ENCODE results near the gene FEM1B. TPM values are rescaled to one million over a fixed set of nuclear protein-coding genes. Genes with fewer than 3 reads are reported as not detected.

Gene FEM1B
- total and polyA plus RNA-seq, 8 donors = 8.2 to 92.0 (median 24.4) TPM

DNA sequence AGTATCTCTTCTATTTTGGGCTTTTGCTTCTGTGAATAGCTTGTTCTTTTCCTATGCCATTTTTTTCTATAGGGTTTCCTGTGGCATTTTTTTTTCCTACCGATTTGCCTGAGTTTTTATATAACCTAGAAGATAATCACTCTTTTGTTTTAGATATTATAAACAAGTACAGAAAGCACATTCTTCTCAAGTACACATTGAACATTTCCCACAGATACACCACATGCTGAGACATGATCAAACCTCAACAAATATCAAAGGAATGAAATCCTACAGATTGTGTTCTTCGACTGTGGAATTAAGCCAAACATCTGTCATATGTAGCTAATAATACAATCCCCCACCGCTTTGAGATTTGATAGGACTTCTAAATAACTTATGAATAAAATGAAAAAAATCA, 9.1 kb upstream of the FEM1B start:
- Histone ChIP-seq H3K4me1 (peaks cover 0 to 20% (median 15%) of the 10 kb centered on the region in 4 donors), H3K36me3 (no peaks in the 10 kb centered on the region), H3K27me3 (peaks cover 0 to 8% (median 0%) of the 10 kb centered on the region in 3 donors), H3K27ac (no peak overlapping the region), H3K4me3 (no peak overlapping the region), H3K9me3 (no peaks in the 10 kb centered on the region)
- TF ChIP-seq, protein P1, sequence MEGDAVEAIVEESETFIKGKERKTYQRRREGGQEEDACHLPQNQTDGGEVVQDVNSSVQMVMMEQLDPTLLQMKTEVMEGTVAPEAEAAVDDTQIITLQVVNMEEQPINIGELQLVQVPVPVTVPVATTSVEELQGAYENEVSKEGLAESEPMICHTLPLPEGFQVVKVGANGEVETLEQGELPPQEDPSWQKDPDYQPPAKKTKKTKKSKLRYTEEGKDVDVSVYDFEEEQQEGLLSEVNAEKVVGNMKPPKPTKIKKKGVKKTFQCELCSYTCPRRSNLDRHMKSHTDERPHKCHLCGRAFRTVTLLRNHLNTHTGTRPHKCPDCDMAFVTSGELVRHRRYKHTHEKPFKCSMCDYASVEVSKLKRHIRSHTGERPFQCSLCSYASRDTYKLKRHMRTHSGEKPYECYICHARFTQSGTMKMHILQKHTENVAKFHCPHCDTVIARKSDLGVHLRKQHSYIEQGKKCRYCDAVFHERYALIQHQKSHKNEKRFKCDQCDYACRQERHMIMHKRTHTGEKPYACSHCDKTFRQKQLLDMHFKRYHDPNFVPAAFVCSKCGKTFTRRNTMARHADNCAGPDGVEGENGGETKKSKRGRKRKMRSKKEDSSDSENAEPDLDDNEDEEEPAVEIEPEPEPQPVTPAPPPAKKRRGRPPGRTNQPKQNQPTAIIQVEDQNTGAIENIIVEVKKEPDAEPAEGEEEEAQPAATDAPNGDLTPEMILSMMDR (IDR thresholded peaks at IDR 0.05) = no peak
- TF ChIP-seq POLR2A (IDR thresholded peaks at IDR 0.05) = no peak
- no peak for TF ChIP-seq EP300 (IDR thresholded peaks at IDR 0.05)
- TF ChIP-seq POLR2AphosphoS5 (IDR thresholded peaks at IDR 0.05) = no peak
- DNase-seq = no peak
- WGBS, 5 donors = 44 to 51% (median 47%) methylated on average over 3 of the region's 3 CpGs
- intact Hi-C loops (cut with DNase I; ENCODE audit: low total_unique reads) = no loop called here

DNA sequence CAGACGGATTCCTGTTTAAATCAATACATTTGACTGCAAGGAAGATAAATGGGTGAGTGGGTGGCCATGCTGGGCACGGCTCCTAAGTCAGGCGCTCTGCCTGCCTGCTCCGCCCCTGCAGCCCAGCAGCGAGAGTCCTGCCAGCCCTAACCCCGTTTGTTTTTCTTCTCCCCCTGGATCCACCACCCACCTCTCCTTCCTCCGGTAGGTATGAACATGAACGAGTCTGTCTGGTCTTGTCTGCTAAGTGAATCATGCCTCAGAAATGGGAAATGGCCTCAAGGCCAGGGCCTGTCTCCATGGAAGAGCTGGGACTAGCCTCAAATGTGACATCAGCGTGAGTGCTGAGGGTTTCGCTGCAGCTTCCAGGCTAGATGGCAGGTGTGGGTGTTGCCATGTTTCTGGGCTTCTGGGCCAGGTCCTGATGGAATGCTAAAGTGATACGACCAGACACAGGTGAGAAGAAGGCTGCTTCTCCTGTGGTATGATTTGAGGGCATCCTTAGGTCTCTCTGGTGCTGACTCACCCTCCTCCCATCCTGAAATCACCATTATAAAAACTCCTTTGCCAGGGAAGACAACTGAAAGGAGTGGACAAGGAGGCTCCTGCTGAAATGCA, 5.6 kb upstream of the FEM1B start:
- Histone ChIP-seq H3K27ac (peak overlapping the region in 4 of 5 donors; percentile 96 to 99 (median 98)), H3K27me3 (no peaks in the 10 kb centered on the region), H3K36me3 (no peaks in the 10 kb centered on the region), H3K9me3 (no peaks in the 10 kb centered on the region), H3K4me1 (peaks cover 32 to 53% (median 39%) of the 10 kb centered on the region in 4 donors), H3K4me3 (no peak overlapping the region)
- intact Hi-C loops (cut with DNase I; ENCODE audit: low total_unique reads) = no loop called here
- peak in 1 of 2 donors; percentile 68 for DNase-seq
- TF ChIP-seq, protein P1 (IDR thresholded peaks at IDR 0.05) = no peak
- peak; percentile 8 for TF ChIP-seq EP300 (IDR thresholded peaks at IDR 0.05)
- WGBS, 5 donors = 32 to 47% (median 44%) methylated on average over 11 of the region's 11 CpGs

DNA sequence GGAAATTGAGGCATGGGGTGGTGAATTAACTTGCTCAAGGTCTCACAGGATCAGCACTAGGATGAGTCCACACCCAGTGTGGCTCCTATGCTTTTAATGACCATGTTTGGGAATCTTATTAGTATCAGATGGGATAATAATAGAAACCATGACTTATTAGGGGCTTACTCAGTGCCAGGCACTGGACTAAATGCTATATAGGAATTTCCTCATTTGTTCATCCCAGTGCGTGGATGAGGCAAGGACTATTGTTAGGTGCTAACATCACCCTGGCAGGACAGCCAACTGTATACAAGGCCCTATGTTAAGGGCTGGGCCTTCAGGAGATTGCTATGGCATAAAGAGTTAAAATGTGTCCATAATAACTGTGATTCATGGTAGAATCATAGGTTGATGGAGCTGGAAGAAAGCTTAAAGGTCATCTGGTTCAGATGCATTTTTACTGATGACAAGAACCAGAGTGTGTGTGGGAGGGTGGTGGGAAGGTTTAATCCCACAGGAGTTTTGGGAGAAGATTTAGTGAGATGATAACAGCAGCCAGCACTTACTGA, 4.7 kb upstream of the FEM1B start:
- TF ChIP-seq POLR2AphosphoS5 (IDR thresholded peaks at IDR 0.05) (peak in 1 of 3 donors; percentile 49), POLR2A (IDR thresholded peaks at IDR 0.05) (no peak)
- Histone ChIP-seq H3K4me1 (peaks cover 32 to 55% (median 39%) of the 10 kb centered on the region in 4 donors), H3K27me3 (no peaks in the 10 kb centered on the region), H3K27ac (peak overlapping the region in 4 of 5 donors; percentile 96 to 99 (median 98)), H3K36me3 (no peaks in the 10 kb centered on the region), H3K4me3 (no peak overlapping the region), H3K9me3 (no peaks in the 10 kb centered on the region)
- intact Hi-C loops (cut with DNase I; ENCODE audit: low total_unique reads) = no loop called here
- 77 to 88% (median 85%) methylated on average over 1 of the region's 1 CpG for WGBS, 5 donors
- no peak for DNase-seq

DNA sequence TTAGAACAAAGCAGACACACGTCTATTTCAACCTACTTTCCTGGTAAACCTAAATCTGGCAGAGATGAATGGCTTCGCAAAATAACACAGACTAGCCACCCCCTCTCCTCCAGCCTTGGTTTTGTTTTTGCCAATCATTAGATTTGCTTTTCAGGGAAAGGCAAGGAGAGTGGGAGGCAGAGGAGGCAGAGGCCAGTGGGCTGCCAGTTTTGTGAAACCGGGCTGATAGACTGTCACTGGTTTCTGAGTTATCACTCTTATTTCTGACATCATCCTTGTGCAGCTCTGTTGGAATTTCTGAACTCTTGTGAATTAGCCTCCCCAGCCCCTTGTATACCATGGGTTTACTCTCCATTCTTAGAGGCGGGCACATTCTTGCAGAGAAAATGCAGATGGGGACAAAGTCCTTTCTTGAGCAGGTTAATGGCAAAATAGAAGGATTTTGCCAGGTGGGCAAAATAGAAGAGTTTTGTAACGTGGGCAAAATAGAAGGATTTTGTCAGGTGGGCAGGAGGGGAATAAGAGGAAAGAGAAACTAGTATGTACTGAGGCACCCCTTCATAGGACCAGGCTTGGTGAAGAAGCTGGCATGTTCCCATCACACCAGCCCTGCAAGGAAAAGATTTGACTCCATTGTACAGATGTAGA, 3.2 kb upstream of the FEM1B start:
- Histone ChIP-seq H3K27ac (peak overlapping the region; percentile 24 to 99 (median 97)), H3K36me3 (no peaks in the 10 kb centered on the region), H3K9me3 (no peaks in the 10 kb centered on the region), H3K27me3 (no peaks in the 10 kb centered on the region), H3K4me3 (no peak overlapping the region), H3K4me1 (peaks cover 35 to 60% (median 47%) of the 10 kb centered on the region in 4 donors)
- intact Hi-C loops (cut with DNase I; ENCODE audit: low total_unique reads) = no loop called here
- 60 to 77% (median 68%) methylated on average over 5 of the region's 5 CpGs for WGBS, 5 donors
- no peak for DNase-seq
- no peak for TF ChIP-seq POLR2AphosphoS5 (IDR thresholded peaks at IDR 0.05)

DNA sequence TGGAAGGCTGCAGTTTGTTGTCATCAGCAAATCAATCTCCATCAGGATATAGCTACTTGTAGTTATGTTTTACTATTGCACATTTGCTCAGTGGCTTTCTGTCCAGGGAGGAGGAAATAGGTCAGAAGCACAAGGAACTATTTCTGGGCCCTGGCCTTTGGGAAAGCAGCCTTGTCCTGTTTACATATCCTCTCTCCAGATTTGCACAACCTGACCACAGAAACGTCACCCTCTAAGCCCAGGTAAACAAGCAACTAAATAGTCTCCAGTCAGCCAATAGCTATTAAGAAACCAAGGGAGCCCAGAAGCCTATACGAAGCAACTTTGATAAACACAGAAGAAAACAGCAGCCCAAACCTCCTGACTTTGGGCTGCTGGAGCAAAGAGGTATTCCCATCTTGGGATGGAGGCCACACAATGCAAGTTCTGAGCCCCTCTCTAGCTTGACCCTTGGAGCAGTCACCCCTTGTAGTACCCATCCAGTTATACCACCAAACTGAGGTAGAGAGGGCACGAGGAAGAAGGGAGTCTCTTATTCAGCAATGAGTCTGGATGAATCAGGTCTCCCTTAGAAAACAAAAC, 2.3 kb upstream of the FEM1B start:
- Histone ChIP-seq H3K9me3 (no peaks in the 10 kb centered on the region), H3K36me3 (no peaks in the 10 kb centered on the region), H3K4me3 (no peak overlapping the region), H3K4me1 (peaks cover 45 to 69% (median 56%) of the 10 kb centered on the region in 4 donors), H3K27me3 (no peaks in the 10 kb centered on the region), H3K27ac (peak overlapping the region; percentile 77 to 99 (median 97))
- intact Hi-C loops (cut with DNase I; ENCODE audit: low total_unique reads) = no loop called here
- WGBS, 5 donors = 29 to 50% (median 40%) methylated on average over 3 of the region's 3 CpGs
- no peak for TF ChIP-seq EP300 (IDR thresholded peaks at IDR 0.05)
- TF ChIP-seq POLR2AphosphoS5 (IDR thresholded peaks at IDR 0.05) = peak in 2 of 3 donors; percentile 62 to 64
- DNase-seq = peak; percentile 63 to 67

Data from stomach (tissue), 9 donors.